ENCODE measurements around the gene CR1. TPM values are rescaled to one million over a fixed set of nuclear protein-coding genes. Genes with fewer than 3 reads are reported as not detected.
"Not testable (repeated sequence)": the region's sequence is repeated elsewhere in the genome, so short reads cannot be mapped to it uniquely, and the experiment has no call there.

The CR1 gene
- total and polyA plus RNA-seq, 9 of the 15 experiments (the other 6 are each of a cell fraction or from before 2014, with no cell fraction given), result 0.07 to 0.47 (median 0.18) TPM

DNA sequence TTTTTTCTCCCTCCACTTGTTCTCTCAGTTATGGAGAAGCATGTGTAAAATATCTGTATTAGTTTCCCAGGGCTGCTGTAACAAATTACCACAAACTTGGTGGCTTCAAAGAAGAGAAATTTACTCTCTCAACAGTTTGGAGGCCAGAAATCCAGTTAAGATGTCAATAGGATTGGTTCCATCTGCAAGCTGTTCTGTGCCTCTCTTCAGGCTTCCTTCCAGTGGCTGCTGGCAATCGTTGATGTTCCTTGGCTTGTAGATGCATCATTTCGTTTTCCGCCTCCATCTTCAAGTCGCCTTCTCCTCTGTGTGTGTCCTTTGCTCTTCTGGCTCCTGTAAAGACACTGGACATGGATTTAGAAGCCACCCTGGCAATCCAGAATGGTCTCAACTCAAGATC lies 194.6 kb downstream of the CR1 start:
- BruUV-seq (replicated peaks); intact Hi-C loops (cut with micrococcal nuclease); ATAC-seq; H3K9ac ChIP-seq (ENCODE audit: insufficient read depth in 1 of 2, low read depth in 2 of 2, low read length in 2 of 2); in situ Hi-C loops (cut with MboI); FAIRE-seq; H4K20me1 ChIP-seq (replicated peaks; ENCODE audit: control insufficient read depth, insufficient read depth, low read length); H2AFZ ChIP-seq (ENCODE audit: low read depth, low read length); DNase-seq (ENCODE audit: extremely low read depth in 1 of 4, low spot score in 3 of 4); H3K4me3 ChIP-seq; H3K4me2 ChIP-seq (ENCODE audit: insufficient read depth, low read length); H3K79me2 ChIP-seq (ENCODE audit: control insufficient read depth, insufficient read depth, low read length); CTCF ChIA-PET (ENCODE audit: low intra/inter-chr PET ratio); H3K9me3 ChIP-seq (replicated peaks; ENCODE audit: control insufficient read depth, insufficient read depth, low read depth, low read length); POLR2A ChIA-PET; H3K27me3 ChIP-seq (ENCODE audit: control insufficient read depth in 2 of 2, insufficient read depth in 2 of 2, low read length in 2 of 2); H3K9me1 ChIP-seq (ENCODE audit: control insufficient read depth, insufficient read depth, low read length); TF ChIP-seq FOXM1 (CRISPR knock-in tag; IDR thresholded peaks at IDR 0.05; ENCODE audit: low read depth): not testable (repeated sequence)
- Histone ChIP-seq H3K36me3 (ENCODE audit: control insufficient read depth, insufficient read depth, low read length) (peaks cover 13% of the 10 kb centered on the region; the same call in 2 of the 3 replicates), H3K27ac (ENCODE audit: extremely low read depth, low read depth, low read length) (0 out of 3 replicates have a peak overlapping the region, but pooled peaks have one; percentile 15), H3K4me1 (replicated peaks in 1 of 2; ENCODE audit: control insufficient read depth in 2 of 2, insufficient read depth in 2 of 2, low read length in 2 of 2) (peaks cover 5 to 12% of the 10 kb centered on the region in 2 experiments; a peak in 3 of 5 replicates)
- TF ChIP-seq FOXM1 (IDR thresholded peaks at IDR 0.05; ENCODE audit: low read depth) (0 out of 2 replicates have a peak, but pooled peaks have one; percentile 24), EHMT2 (IDR thresholded peaks at IDR 0.05) (0 out of 2 replicates have a peak, but pooled peaks have one; percentile 62)
- WGBS (ENCODE audit: insufficient coverage, low coverage, missing lambda C conversion rate), result 76% methylated on average over 4 of the region's 4 CpGs

DNA sequence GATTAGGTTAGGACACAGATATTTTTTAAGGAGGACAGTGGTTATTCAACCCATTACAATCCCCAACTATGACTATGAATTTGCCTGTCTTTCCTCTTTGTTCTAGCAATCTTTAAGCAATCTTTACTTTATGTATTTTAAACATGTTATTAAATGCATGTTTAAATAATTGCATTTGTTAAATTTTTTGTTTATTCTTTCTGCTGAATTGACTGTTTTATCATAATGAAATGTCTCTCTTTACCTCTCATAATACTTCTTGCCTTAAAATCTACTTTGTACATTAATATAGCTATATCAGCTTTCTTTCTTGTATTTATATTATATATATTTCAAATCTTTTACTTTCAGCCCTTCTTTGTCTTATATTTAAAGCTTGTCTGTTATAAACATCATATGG lies 195.1 kb downstream of the CR1 start:
- Histone ChIP-seq H3K4me1 (replicated peaks in 1 of 2; ENCODE audit: control insufficient read depth in 2 of 2, insufficient read depth in 2 of 2, low read length in 2 of 2) (peaks cover 5 to 12% of the 10 kb centered on the region in 2 experiments; a peak in 3 of 5 replicates), H4K20me1 (replicated peaks; ENCODE audit: control insufficient read depth, insufficient read depth, low read length) (no peaks in the 10 kb centered on the region), H2AFZ (ENCODE audit: low read depth, low read length) (no peak overlapping the region), H3K36me3 (ENCODE audit: control insufficient read depth, insufficient read depth, low read length) (peaks cover 13% of the 10 kb centered on the region; the same call in 2 of the 3 replicates), H3K9me1 (ENCODE audit: control insufficient read depth, insufficient read depth, low read length) (no peaks in the 10 kb centered on the region), H3K4me2 (ENCODE audit: insufficient read depth, low read length) (no peak overlapping the region), H3K9ac (ENCODE audit: insufficient read depth in 1 of 2, low read depth in 2 of 2, low read length in 2 of 2) (no peak overlapping the region), H3K9me3 (replicated peaks; ENCODE audit: control insufficient read depth, insufficient read depth, low read depth, low read length) (no peaks in the 10 kb centered on the region), H3K27ac (ENCODE audit: extremely low read depth, low read depth, low read length) (peak overlapping the region; percentile 54; the same call in 1 of the 3 replicates), H3K4me3 (no peak overlapping the region), H3K79me2 (ENCODE audit: control insufficient read depth, insufficient read depth, low read length) (no peaks in the 10 kb centered on the region), H3K27me3 (ENCODE audit: control insufficient read depth in 2 of 2, insufficient read depth in 2 of 2, low read length in 2 of 2) (no peaks in the 10 kb centered on the region)
- ChIA-PET CTCF (ENCODE audit: low intra/inter-chr PET ratio) (no interaction called here), POLR2A (interaction anchor here (1.1 kb wide), 1 partner anchor 43 kb away, joined by 3 read pairs; no protein-coding TSS in a partner anchor)
- BruUV-seq (replicated peaks), result no TSS peak
- no peak for DNase-seq (ENCODE audit: extremely low read depth in 1 of 4, low spot score in 3 of 4)
- in situ Hi-C loops (cut with MboI), result no loop called here
- FAIRE-seq, result no peak
- no peak for ATAC-seq
- intact Hi-C loops (cut with micrococcal nuclease), result no loop called here
- TF ChIP-seq SIN3B (IDR thresholded peaks at IDR 0.05; ENCODE audit: low read depth) (no peak), MAFF (IDR thresholded peaks at IDR 0.05; ENCODE audit: low read length) (peak; percentile 42; the same call in 1 of the 2 replicates), POLR3A (IDR thresholded peaks at IDR 0.05; ENCODE audit: borderline replicate concordance, extremely low read depth, insufficient read depth, insufficient read length) (no peak), C11orf30 (IDR thresholded peaks at IDR 0.05; ENCODE audit: low read depth) (peak; percentile 93), ZNF561 (CRISPR knock-in tag; conservative IDR thresholded peaks at IDR 0.05) (no peak), MAFG (tag; conservative IDR thresholded peaks at IDR 0.05) (peak; percentile 82), SMARCA4 (IDR thresholded peaks at IDR 0.05) (no peak), HMG20A (CRISPR knock-in tag; conservative IDR thresholded peaks at IDR 0.05) (no peak), RBM39 (optimal IDR thresholded peaks at IDR 0.05; ENCODE audit: low read depth, low read length) (no peak), ZBED1 (IDR thresholded peaks at IDR 0.05) (no peak), ZNF316 (IDR thresholded peaks at IDR 0.05) (peak; percentile 98)
- TF ChIP-seq, protein P1, sequence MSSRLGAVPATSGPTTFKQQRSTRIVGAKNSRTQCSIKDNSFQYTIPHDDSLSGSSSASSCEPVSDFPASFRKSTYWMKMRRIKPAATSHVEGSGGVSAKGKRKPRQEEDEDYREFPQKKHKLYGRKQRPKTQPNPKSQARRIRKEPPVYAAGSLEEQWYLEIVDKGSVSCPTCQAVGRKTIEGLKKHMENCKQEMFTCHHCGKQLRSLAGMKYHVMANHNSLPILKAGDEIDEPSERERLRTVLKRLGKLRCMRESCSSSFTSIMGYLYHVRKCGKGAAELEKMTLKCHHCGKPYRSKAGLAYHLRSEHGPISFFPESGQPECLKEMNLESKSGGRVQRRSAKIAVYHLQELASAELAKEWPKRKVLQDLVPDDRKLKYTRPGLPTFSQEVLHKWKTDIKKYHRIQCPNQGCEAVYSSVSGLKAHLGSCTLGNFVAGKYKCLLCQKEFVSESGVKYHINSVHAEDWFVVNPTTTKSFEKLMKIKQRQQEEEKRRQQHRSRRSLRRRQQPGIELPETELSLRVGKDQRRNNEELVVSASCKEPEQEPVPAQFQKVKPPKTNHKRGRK (tag; IDR thresholded peaks at IDR 0.05), result 0 out of 2 replicates have a peak, but pooled peaks have one; percentile 11
- TF ChIP-seq, protein P2, sequence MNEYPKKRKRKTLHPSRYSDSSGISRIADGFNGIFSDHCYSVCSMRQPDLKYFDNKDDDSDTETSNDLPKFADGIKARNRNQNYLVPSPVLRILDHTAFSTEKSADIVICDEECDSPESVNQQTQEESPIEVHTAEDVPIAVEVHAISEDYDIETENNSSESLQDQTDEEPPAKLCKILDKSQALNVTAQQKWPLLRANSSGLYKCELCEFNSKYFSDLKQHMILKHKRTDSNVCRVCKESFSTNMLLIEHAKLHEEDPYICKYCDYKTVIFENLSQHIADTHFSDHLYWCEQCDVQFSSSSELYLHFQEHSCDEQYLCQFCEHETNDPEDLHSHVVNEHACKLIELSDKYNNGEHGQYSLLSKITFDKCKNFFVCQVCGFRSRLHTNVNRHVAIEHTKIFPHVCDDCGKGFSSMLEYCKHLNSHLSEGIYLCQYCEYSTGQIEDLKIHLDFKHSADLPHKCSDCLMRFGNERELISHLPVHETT (CRISPR knock-in tag; conservative IDR thresholded peaks at IDR 0.05 in 1 of 2, IDR thresholded peaks at IDR 0.05 in 1 of 2), result no peak
